Measurements from ENCODE around the gene SRP72.

The SRP72 gene

DNA sequence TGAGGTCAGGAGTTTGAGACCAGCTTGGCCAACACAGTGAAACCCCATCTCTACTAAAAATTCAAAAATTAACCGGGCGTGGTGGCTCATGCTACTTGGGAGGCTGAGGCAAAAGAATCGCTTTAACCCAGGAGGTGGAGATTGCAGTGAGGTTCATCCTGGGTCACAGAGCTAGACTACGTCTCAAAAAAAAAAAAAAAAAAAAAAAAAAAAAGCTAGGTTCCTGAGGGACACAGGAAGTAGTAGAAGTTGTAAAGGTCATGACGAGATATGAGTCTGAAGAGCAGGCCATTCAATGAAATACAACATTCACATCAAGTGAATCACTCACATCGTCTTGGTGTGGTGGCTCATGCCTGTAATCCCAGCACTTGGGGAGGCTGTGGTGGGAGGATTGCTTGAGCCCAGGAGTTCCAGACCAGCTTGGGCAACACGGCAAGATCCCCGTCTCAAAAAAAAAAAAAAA is 1.1 kb upstream of the SRP72 start:
- DNase-seq: peak; percentile 54

DNA sequence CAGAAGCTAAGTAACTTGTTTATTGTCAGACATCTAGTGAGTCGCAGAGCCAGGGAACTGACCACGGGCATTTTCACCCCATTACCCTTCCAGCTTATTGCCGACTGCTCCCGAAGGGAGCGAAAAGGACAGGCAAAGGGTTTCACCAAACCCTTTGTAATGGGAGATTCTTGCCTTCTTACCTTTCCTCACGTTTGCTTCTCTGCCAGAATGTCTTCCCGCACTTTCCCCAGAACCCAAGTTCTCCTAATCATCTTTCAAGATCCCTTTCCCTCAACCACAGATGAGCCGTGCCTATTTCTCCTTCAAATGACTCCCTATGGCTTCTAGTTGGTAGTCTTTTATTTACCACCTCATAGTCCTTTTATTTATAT is 520 bp upstream of the SRP72 start:
- peak; percentile 28 for DNase-seq

DNA sequence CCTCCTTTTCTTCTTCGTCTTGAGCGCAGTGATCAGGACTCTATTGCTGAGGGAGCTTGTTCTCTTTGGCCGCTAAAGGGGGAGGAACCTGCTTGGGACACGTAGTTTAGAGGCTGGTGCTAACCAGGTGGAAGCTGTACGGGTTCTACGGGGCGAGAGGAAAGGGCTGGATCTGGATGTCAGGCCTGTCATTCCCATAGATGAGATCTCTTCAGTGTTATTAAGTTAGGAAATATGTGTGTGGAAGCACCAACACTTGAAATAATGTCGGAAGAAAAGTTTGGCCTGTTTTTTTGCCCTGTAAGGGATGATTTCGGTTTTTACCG is 643 bp downstream of the SRP72 start:
- DNase-seq: peak; percentile 71

DNA sequence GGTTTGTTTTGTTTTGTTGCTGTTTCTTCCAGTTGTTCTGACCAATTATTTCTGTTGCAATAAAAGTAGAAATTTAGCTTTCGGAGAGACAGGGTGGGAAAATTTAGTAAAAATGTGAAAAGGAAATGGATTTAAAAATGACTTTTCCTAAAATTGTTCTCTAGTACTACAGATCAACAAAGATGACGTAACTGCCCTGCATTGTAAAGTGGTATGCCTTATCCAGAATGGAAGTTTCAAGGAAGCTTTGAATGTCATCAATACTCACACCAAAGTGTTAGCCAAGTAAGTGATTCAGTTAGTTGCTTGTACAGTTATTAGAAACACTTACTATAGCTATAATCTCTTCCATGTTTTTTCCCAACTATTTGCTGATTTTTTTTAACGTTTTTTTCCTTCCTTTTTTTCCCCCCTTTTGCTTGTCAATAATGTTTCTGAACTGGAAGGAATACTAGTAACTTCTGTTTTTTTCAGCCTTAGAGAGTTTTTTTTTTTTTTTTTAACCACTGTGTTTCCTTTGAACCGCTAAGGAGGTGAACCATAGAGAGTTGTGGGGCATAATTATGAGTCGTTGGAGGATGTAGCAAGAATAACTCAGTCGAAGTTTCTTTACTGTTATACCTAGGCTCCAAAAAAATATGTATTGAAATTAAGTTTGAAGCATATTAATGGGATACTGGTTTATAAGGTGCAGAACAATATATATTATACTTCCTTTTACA is 2.2 kb downstream of the SRP72 start:
- no peak for DNase-seq

DNA sequence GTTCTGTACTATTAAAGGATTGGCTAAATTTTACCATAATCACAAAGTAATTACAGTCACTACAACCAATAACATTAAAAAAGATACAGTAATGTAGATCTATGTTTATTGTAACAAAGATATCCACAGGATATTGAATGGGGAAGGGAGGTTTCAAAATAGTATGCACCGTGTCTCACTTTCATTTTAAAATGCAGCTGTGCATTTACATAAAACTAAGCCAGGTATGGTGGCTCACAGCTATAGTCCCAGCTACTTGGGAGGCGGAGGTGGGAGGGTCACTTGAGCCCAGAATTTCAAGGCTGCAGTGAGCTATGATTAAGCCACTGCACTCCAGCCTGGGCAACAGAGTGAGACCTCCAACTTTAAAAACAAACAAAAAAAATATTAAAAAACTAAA is 8.5 kb downstream of the SRP72 start:
- DNase-seq: no peak

DNA sequence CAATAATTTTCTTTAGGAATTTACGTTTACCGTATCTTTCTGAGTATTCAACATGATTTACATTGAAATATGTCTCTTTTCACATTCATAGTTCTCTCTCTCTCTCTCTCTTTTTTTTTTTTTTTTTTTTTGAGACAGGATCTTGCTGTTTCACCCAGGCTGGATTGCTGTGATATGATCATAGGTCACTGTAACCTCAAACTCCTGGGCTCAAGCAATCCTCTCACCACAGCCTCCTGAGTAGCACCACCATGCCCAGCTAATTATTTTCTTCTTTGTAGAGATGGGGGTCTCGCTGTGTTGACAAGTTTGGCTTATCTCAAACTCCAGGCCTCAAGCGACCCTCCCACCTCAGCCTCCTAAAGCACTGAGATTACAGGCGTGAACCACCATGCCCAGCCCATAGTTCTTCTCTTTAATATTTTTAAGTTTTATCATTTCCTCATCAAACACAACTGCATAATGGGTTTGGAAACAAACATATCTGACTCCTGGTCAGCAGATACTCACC is 9.8 kb downstream of the SRP72 start:
- DNase-seq: no peak

DNA sequence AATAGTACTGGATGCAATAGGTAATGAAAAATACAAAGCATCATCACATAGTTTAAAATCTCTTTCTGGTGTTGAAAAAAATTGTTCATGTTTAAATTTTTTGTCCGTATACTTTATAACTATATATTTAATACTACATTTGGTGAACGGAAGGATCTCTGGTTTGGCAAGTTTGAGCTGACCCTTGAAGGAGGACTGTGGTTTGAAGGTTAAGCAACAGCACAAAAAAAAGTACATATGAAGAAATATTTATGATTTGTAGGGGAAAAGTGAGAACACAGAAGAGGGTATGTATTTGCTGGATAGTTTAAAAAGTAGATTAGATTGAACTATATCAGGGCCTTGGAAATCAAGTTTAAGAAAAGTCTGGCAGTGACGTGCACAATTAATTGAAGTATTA is 13.3 kb downstream of the SRP72 start:
- DNase-seq: no peak

DNA sequence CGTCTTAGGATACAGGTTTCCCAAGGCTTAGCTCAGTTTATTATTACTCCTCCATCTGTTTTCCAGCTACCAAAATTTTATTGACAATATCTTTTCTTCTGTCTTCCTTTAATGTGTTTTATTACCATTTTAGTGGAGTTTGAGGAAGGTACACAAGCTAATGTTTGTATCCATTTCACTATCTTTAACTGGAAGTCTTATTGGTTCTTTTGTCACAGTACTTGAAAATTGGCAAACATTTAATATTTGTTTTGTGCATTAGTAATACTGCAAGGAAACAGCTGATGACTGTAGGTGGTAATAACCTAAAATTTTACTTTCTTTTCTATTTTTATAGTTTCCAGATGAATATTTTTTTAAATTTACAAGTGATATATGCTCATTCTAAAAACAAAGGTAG is 28.8 kb downstream of the SRP72 start:
- DNase-seq: peak; percentile 41

DNA sequence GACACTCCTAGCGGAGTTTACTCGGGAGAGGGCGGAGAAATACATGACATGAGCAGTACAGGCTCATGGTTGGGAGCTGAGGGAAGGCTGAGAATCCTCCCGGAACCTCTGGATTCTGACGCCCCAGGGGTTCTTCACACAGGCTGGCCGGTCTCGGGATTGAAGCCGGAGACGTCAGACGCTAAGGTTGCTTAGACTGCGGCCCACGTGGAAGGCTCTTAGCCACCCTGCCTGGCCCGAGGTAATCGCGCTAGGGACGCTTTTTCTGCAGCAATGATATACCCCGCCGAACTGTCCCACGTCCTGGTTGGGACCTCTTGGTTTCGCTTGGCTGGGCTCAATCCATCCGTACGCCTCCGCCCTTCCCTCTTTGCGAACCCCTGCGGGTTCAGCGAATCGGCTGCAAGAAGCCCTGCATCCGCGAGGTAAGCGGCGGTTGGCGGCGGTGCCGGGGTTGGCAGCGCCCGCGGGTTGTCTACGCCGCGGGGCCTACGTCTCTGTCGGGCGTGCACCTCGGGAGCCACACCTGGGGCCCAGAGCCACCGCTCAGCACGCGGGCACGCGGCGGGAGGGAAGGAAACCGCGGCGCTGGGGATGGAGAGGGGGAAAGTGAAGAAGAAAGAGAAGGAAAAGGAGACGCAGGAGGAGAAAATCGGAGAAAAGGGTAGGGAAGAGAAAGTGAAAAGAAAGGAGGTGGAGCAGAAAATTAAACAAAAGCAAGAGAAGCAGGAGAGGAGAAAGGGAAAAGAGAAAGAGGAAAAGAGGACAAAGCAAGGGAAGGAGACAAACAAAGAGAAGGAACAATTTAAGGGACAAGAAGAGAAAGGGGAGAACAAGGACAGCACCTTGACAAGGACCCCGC is 38.1 kb downstream of the SRP72 start, which contains the start of gene ARL9:
Gene ARL9 (plus strand): TSS at position 523 of the 862 bp plus-strand sequence. CDS start 72 bp downstream, at position 595.
- DNase-seq: peak; percentile 88

DNA sequence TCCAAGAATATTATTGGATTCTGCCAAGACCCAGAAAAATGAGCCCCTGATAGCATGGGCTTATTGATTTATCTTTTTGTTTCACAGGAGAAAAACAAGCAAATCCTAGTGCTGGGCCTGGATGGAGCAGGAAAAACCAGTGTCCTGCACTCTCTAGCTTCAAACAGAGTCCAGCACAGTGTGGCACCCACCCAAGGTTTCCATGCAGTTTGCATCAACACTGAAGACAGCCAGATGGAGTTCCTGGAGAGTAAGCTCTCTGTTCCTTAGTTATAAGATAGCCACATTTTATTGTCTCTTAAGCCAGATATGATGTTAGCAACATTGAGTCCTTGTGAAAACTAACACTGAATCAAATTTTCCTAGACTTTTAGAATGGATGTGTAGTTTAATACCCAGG is 43.7 kb downstream of the SRP72 start:
- DNase-seq: no peak

DNA sequence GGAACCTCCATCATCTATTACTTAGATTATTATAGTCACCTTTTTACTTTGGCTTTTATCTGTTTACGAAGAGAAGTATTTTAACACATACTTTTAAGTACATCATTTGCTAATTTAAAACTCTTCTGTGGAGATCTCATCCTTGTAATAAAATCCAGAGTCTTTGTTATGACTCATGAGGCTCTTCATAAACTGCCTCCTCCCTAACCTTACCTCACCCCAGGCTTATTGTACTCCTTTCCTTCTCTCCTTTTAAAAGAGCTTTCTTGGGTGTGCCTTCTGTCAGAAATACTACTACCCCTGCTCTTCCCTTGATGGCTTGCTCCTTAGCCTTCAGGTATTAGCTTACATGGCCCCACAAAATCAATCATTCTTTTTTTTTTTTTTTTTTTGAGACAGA is 44.7 kb downstream of the SRP72 start:
- no peak for DNase-seq

DNA sequence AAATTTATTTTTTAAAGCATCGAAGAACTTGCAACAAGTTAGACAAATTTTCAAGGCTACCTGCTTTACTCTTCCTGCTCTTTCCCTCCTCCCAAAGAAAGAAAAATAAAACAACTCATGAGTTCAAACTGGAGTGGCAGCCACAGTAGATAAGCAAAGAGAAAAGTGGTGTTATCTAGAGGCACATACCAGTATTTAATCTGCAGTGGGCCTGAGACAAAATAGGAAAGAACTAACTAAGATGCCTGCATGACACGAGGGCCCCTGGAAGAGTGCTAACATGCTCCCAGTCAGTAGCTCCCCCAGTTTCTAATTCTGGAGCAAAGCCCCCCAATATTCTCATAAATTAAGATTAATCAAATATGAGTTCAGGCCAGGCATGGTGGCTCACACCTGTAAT is 46.1 kb downstream of the SRP72 start:
- DNase-seq: no peak

DNA sequence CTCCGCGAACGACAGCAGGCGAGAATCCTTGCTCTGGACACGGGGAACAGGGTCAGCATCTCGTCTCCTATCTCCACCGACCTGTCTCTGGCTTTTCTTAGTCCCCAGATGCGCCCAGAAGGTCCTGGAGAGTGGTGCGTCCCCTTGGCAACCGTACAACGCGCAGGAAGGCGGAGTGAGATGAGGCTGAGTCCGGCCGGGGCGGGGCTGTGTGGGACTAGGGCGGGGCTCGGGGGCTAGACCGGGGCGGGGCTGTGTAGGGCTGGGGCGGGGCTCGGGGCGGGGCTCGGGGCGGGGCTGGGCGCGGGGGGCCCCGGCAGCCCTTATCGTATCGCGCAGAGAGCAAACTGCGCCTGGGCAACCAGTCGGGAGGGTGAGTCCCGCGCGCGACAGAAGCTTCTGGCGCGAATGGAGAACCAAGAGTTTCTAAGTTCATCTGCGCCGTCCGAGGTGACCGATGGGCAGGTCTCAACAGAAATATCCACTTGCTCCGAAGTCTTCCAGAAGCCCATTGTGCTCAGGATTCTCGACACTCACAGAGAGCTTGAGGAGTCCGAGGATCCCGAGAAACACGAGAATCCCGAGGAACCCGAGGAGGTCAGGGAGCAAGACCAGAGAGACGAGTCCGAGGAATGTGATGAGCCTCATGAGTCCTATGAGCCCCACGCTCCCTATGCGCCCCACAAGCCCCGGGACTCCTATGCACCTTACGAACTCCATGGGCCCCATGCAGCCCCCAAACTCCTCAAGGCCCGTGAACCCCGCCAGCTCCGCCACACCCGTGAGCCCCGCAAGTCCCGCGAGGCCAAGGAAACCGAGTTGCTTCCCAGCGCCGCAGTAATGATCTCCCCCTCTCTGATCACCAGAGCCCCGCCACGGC is 63.1 kb downstream of the SRP72 start:
- DNase-seq: peak; percentile 89

DNA sequence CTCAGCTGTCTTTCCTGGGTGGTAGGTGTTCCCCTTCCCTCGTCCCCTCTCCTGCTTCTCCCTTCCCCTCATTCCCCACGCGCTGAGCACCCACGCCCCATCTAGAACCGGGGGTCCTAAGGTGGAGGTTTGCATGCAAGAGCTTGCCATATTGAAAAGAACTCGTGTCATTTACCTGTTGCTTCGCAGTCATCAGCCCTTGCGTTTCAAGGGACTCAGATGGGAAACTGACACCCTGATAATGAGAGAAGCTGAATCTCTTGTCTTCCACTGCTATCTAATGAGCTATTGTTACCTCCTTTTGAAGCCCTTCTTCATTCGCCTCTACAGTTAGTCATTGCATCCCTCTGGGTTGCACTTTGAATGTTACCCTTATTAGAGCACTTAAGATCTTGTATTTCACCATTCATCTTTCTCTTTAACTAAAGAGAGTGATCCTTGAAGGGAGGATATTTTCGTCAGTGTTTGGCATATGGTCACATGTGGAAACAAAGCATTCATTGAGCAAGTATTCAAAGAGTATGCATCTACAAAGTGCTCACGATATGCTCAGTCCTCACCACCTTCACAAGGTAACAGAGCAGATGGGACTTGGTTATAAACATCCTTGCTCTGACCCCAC is 63.8 kb downstream of the SRP72 start:
- no peak for DNase-seq

DNA sequence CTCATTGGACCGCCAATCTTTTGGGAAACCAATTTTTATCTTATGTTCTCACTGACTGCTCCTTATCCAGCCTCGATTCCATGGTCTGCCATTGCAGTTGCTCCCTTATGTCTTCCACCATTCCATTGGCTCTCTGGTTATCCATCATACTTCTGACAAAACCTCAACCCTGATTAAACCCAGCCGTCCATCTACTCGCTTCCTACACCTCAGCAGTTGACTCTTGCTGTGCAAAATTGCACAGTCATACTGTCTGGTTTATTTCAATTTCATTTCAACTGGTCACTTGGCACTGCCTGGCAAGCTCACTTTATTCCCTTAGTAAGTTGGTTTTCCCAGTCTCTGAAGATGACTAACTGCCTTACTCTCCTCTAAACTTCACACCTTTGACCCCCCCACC is 64.4 kb downstream of the SRP72 start:
- DNase-seq: no peak

DNA sequence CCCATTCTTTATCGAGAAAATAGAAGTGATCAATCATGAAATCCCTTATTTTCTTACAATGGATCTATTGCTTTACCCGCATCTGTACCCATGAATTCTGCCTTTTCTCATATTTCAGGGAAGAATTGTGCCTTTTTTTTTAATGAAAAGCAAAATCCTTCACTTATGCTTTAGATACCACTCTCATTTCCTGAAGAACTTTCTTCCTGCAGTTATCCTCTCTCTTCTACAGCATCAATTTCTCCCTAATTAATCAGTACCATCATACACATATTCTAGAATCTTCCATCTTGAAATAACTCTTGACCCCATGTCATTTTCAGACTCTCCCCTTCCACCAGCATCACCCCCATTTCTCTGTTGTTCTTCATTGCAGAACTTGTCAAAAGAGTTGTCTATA is 64.8 kb downstream of the SRP72 start:
- DNase-seq: no peak

DNA sequence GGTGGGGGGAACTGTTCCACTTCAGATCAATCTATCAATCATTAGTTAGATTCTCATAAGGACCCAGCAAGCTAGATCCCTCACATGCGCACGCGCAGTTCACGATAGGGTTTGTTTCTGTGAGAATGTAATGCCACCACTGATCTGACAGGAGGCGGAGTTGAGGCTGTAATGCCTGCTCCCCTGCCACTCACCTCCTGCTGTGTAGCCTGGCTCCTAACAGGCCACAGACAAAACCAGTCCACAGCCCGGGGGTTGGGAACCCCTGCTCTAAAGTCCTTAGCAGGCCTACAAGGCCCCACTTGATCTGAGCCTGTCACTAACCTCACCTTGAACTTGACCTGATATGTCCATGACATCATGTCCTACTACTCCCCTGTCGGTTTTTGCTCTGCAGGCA is 68.5 kb downstream of the SRP72 start:
- DNase-seq: no peak

DNA sequence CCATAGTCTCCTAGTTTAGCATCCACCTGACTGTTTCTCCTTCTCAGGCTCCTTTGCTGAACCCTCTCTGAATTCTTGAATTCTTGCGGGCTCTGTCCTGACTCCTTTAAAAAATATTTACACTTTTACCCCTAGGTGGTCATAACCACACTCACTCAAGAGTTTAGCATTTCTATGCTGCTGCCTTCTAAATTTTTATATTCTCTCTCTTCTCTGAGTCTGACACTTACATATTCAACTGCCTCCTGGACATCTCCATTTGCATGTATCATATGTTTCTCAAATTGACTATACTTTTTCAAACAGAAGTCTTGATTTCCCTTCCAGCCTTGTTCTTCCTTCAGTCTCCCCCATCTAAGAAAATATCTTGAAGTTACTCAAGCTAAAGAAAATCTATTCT is 69.7 kb downstream of the SRP72 start:
- no peak for DNase-seq

DNA sequence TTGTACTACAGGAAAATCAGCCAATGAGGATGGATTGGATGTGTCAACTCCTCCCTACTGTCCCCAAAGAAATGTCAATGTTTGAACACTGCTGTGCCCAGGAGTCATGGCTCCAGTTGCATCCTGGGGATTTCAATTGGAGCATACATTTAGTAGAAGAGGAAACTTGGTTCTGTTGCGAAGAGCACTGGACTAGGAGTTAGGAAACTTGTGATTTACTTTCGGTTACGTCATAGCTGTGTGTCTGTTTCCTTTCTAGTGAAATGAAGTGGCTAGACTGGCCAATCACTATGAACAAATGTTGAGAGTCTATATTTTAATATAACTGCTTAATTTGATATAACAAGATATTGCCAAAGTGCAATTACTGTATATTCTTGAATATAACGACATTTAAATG is 73.4 kb downstream of the SRP72 start:
- no peak for DNase-seq

DNA sequence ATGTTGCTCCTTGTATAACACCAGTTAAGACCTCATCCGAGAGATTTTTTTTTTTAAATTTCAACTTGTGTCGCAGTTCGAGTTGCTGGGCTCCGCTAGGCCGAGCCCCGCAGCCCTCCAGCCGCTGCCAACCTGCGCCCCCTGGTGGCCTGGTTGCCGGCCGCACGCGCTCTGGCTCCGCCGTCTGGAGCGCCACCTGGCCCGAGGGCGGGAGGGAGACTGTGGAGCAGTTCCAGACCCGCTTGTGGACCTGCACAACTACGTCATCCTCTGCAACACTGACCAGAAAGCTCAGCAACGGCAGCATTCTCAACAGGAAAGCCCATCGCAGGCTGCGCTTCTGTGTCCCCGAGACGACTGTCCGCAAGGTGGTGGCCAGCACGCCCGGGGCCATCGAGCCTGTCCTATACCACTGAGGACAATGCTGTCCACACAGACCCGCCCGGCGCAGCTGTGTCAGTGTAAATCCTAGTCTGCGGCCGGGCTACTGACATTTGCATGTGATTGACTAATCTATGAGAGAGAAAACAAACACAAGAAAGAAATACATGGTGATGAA is 77.2 kb downstream of the SRP72 start:
- peak; percentile 91 for DNase-seq

DNA sequence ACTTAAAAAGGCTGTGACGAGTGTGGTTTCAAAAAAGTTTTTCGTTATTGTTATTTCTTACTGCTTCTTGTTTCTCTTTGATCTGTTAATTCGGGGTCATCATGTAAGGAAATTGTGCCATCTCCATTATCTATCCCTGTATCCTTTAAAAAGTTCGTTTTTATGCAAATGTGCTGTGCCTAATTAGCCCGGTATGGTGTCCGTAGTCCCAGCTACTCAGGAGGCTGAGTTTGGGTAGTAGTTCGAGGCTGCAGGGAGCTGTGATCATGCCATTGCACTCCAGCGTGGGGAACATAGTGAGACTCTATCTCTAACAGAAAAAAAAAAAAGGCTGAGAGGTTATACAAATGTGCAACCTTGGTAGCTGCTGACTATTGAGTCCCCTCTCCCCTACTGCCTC is 83.2 kb downstream of the SRP72 start:
- no peak for DNase-seq

DNA sequence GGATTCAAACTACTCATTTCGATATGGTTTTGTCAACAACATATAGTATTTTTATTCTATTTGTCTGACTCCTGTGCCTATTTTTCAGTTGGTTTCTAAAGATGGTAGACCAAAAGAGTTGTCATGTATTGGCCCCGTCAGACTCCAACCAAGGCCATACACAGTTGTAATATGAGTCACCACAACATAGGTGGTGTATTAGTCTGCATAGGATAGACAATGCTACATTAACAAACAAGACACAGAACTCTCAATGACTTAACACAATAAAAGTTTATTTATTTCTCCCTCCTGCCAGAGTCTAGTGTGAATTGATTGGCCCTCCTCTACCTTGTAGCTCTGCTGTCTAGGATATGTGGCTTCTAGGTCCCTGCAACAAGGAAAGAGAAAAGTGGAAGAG is 84.1 kb downstream of the SRP72 start:
- no peak for DNase-seq

Measured in DMS53 (cell line).